ENCODE measurements around the gene ETV5.

The ETV5 gene

GRCh38 chr3:186097317-186097662 lies 11.6 kb downstream of the ETV5 start:
- no peak for DNase-seq (ENCODE audit: low read depth in 1 of 2, low spot score in 1 of 2)

GRCh38 chr3:186096290-186096689 lies 12.6 kb downstream of the ETV5 start:
- no peak for DNase-seq (ENCODE audit: low read depth in 1 of 2, low spot score in 1 of 2)

DNA sequence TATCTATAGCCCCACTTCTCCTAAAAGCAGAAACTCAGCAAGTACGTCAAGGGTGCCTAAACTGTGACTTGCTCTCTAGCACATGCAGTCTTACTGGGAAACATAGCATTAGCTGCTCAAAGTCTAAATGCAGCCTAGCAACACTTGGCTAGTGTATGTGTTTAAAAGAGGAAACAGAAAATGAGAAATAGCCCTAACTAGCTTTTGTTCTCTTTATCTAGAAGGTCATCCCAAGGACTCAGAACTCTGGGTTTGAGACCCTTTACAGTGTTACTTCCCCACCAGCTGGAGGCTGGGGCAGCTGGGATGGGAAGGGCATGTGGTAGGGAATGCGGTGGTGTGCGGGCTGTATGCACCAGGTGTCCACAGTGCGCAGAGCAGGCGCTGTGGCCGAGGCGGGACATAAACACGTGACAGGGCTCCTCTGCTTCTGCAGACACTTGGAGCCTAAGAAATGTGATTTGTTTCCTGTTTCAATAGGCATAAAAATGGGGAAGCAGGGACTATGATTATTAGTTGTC lies 13.3 kb downstream of the ETV5 start:
- DNase-seq (ENCODE audit: low read depth in 1 of 2, low spot score in 1 of 2): no peak

DNA sequence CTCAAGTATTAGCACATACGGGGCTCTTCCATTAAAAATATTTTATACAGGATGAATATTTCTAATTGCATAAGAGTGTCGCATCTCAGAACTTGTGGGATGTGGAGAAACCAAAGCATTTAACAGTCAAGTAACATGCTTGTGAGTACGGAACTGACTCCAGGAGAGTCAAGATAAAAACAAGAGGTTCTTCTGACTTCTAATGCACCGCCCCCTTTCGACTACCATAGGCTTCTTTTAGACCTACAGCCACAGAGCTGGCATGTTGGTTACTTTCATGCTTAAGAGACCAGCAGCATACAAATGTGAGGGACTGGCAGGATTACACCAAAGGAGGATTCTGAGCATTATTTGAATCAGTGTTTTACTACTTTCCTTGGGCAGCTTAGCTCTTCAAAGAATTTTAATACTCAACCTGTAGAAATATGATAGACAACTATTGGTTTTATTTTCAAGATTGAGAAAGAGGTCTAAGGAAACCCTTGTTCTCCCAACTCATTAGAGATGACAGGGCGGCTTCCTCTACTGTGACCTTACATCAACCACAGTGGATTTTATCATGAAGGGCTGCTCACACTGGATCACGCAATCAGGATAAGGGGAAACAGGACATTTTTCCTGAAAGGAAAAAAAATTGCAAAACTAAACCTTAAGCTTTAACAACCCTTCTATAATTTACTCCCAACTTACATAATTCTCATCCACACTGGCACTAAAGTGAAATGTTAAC lies 14.0 kb downstream of the ETV5 start:
- DNase-seq (ENCODE audit: low read depth in 1 of 2, low spot score in 1 of 2): no peak

- DNase-seq (ENCODE audit: low read depth in 1 of 2, low spot score in 1 of 2): no peak
Observed at GRCh38 chr3:186094271-186094670, 14.6 kb downstream of the ETV5 start.

GRCh38 chr3:186093271-186093900 lies 15.5 kb downstream of the ETV5 start:
- no peak for DNase-seq (ENCODE audit: low read depth in 1 of 2, low spot score in 1 of 2)

DNA sequence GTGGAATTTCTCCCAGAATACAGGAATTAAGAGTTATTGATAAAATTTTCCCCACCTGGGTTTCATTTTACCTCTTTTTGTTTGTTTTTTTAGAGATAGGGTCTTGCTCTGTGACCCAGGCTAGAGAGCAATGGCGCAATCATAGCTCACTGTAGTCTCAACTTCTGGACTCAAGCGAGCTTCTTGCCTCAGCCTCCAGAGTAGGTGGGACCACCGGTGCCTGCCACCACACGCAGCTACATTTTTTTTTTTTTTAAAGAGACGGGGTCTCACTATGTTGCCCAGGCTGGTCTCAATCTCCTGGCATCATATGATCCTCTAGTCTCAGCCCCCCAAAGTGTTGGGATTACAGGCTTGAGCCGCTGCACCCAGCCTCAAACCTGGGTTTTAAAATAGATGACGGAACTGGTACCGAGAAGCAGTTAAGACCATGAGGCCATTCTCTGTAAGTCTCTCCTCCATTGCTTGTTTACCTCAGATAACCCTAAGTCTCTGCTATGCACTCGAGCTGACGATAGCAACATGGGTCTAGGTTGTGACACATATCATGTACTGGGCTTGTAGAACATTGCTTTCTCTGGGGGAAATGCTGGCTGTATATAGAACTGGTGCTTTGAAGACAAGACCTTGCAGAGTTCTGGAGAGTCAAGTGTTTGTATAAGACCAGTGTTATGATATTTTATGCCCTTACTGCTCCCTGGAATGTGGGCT lies 16.4 kb downstream of the ETV5 start:
- DNase-seq (ENCODE audit: low read depth in 1 of 2, low spot score in 1 of 2): no peak

DNA sequence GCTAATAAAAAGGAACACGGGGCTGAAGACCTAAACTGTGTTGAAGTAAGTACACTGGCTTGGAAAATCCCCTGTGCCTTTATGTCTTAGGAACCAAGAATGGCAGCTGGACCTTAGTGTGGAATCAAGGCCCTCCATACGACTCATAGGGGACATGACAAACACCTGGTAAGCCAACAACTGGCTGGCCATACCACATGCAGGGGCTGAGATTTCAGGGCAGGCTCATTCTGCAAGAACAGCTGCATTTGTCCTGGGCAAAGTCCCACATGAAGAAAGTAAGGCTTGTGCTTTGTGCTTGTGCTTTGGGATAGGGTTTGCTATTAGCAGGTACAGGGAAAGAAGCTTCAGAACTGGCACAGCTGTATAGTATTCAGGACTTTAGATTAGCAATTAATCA lies 18.0 kb downstream of the ETV5 start:
- no peak for DNase-seq (ENCODE audit: low read depth in 1 of 2, low spot score in 1 of 2)

DNA sequence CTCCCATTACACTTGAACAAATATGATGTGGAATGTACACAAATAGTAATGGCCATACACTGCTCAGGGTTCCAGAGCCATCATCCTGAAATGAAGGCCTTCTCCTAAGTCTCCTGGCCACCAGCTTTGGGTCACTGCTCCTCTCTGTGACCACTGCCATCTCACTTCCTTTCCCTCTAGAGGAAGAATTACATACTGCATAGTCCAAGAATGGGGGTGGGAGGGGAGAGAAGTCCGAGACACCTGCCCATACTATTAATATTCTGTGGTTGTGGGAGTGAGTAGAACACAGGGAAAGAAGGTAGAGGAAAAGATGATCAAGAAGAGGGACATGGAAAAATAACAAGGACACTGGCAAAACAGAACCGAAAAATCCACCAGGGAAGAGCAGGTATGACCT lies 20.6 kb downstream of the ETV5 start:
- no peak for DNase-seq (ENCODE audit: low read depth in 1 of 2, low spot score in 1 of 2)

DNA sequence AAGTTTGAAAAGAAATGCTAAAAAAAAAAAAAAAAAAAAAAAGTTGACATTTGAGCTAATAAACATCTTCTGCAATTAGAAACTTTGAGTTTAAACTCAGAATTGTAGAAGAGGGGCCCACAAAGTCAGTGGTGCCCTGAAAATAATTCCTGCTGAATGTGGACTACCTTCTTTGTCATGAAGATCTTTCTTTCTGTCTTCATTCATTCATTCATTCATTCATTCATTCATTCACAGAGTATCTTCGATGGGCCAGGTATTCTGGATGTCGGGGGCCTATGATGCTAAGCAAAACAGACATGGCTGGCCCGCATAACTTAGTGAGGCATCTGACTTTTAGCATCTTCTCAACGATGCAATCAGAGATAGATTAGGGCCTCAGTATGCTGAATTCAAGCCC lies 24.6 kb downstream of the ETV5 start:
- no peak for DNase-seq (ENCODE audit: low read depth in 1 of 2, low spot score in 1 of 2)

- DNase-seq (ENCODE audit: low read depth in 1 of 2, low spot score in 1 of 2): no peak
Observed at GRCh38 chr3:186083746-186084145, 25.1 kb downstream of the ETV5 start.

DNA sequence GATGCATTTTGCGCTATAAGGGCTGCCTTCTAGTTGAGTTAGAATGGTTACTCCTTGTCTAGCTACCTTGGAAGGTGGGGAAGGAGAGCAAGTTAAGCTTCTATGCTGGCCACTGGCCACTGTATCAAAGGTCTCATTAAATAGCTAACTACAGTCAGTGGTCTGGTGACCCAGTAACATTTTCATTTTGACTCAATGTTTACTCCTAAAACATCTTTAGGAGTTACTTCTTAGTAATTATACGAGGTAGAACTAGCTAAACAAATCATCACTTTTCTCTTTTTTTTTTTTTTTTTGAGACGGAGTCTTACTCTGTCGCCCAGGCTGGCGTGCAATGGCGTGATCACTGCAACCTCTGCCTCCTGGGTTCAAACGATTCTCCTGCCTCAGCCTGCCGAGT lies 26.7 kb downstream of the ETV5 start:
- DNase-seq (ENCODE audit: low read depth in 1 of 2, low spot score in 1 of 2): no peak

- DNase-seq (ENCODE audit: low read depth in 1 of 2, low spot score in 1 of 2): no peak
Observed at GRCh38 chr3:186081678-186082077, 27.2 kb downstream of the ETV5 start.

- DNase-seq (ENCODE audit: low read depth in 1 of 2, low spot score in 1 of 2): no peak
Observed at GRCh38 chr3:186080849-186081438, 27.9 kb downstream of the ETV5 start.

- DNase-seq (ENCODE audit: low read depth in 1 of 2, low spot score in 1 of 2): no peak
Observed at GRCh38 chr3:186079925-186080324, 29.0 kb downstream of the ETV5 start.

DNA sequence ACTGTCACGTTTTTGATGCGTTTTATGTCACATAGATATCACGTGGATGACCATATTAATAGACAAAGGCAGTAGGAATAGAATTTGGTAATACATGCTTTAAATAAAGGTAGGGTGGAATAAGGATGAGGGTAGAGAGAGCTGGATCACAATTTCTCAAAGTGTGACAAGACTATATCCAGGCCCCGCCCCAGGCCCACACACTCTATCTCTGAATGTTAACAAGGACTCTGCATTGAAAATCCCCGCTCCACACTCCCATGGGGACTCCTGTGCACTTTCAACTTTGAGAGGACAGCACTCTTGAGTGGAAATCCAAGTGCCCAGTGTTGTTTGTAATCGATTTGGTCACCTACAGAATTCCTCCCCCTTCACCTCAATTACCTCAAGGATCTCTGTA lies 31.4 kb downstream of the ETV5 start:
- DNase-seq (ENCODE audit: low read depth in 1 of 2, low spot score in 1 of 2): no peak

DNA sequence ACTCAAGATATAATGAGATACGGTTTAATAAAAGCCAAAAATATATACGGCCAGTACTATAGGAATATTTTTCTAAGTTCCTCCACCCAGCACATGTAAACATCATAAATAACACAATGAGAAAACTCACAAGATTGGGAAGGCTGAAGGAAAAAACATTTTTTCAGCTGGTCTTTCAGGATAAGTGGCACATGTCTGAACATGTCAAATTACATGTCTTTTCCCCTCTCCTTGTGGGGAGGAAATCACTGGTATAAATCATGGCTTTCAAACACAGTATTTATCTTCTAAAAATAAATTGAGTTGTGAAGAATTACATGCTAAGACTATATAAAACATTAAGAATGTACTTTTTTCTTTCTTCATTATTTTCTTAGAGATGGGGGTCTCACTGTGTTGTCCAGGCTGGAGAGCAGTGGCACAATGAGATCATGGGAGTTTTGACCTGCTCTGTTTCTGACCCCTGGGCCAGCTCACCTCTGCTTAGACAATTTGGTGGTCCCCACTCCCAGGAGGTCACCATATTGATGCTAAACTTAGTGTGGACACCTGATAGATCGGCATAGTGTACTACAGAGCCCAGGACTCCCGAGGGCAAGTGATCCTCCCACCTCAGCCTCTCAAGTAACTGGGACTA lies 32.8 kb downstream of the ETV5 start:
- no peak for DNase-seq (ENCODE audit: low read depth in 1 of 2, low spot score in 1 of 2)

- no peak for DNase-seq (ENCODE audit: low read depth in 1 of 2, low spot score in 1 of 2)
Observed at GRCh38 chr3:186075489-186075888, 33.4 kb downstream of the ETV5 start.

DNA sequence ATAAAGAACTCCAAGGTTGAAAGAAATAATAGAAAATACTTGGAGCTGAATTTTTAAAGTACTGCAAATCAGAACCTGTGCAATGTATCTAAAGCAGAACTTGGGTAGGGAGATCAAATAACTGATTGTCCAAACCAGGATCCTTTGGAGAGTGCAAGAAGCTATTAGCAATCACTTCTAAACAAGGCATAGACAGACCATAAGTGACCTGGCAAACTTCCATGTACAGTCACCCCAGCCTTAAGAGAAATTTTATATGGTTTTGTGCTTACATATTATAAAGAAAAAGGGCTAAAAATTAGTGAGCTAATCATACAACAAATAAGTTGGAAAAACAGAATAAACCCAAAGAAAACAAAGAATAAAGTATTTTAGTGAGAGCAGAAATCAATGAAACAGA lies 35.2 kb downstream of the ETV5 start:
- no peak for DNase-seq (ENCODE audit: low read depth in 1 of 2, low spot score in 1 of 2)

GRCh38 chr3:186070996-186071395 lies 37.9 kb downstream of the ETV5 start:
- DNase-seq (ENCODE audit: low read depth in 1 of 2, low spot score in 1 of 2): no peak

- DNase-seq (ENCODE audit: low read depth in 1 of 2, low spot score in 1 of 2): no peak
Observed at GRCh38 chr3:186070550-186070949, 38.3 kb downstream of the ETV5 start.

Measured in activated CD4-positive, alpha-beta T cell treated with anti-CD3 and anti-CD28 coated beads, Interleukin-2, amount 50 U/mL, for 24 hours (primary cell).